ENCODE measurements around the gene NCOA3. TPM values are rescaled to one million over a fixed set of nuclear protein-coding genes. Genes with fewer than 3 reads are reported as not detected.
A peak's percentile ranks its signal among the peaks of the same experiment; 100 is the strongest.
"Not testable (repeated sequence)": the region's sequence is repeated elsewhere in the genome, so short reads cannot be mapped to it uniquely, and the experiment has no call there.

Gene NCOA3
- total RNA-seq, 1 donor from 2014 or later: 37.3 TPM

DNA sequence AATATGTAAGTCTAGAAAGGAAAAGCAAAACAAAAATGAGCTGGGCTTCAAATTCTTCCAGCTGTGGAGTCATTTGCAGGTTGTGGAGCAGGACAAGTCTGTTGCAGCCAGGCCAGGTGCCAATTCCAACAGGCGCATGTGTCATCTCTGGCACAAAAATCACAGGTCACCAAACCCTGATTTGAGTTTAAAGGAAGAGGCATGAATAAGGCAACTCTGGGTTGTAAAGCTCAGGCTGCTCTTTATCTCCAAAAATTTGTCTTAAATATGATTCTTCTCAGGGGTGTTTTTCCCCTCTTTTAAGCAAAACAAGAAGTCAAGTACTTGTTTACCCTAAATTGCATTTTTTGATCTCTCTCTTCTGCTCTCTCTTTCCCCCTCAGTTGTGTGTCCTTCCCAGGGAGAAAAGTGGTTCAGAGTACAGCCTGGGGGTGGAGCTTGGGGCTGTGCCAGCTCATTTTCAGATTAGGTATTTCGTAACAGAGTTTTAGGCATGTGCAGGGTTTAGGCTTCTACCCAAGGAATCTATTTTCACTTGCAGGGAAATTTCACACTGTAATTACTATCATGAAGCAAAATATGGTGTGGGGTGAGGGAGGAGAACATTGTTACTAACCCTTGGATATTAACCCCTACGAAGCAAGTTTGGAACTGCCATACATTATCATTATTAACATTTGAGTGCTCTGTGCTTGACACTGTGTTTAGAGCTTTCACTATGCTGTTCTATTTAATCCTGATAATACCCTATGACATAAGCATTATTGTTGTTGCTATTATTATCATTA, 8.3 kb upstream of the NCOA3 start:
- no peaks in the 10 kb centered on the region for H3K27me3 Mint-ChIP-seq
- H3K4me1 Mint-ChIP-seq (ENCODE audit: unreplicated experiment): peaks cover 15% of the 10 kb centered on the region
- H3K36me3 Mint-ChIP-seq: no peaks in the 10 kb centered on the region
- H3K4me3 Mint-ChIP-seq: peak overlapping the region; percentile 63
- DNase-seq (ENCODE audit: extremely low spot score, unreplicated experiment): no peak
- no peaks in the 10 kb centered on the region for H3K9me3 Mint-ChIP-seq
- TF ChIP-seq, protein P1, sequence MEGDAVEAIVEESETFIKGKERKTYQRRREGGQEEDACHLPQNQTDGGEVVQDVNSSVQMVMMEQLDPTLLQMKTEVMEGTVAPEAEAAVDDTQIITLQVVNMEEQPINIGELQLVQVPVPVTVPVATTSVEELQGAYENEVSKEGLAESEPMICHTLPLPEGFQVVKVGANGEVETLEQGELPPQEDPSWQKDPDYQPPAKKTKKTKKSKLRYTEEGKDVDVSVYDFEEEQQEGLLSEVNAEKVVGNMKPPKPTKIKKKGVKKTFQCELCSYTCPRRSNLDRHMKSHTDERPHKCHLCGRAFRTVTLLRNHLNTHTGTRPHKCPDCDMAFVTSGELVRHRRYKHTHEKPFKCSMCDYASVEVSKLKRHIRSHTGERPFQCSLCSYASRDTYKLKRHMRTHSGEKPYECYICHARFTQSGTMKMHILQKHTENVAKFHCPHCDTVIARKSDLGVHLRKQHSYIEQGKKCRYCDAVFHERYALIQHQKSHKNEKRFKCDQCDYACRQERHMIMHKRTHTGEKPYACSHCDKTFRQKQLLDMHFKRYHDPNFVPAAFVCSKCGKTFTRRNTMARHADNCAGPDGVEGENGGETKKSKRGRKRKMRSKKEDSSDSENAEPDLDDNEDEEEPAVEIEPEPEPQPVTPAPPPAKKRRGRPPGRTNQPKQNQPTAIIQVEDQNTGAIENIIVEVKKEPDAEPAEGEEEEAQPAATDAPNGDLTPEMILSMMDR (conservative IDR thresholded peaks at IDR 0.05): no peak
- peak overlapping the region; percentile 88 for H3K27ac Mint-ChIP-seq

DNA sequence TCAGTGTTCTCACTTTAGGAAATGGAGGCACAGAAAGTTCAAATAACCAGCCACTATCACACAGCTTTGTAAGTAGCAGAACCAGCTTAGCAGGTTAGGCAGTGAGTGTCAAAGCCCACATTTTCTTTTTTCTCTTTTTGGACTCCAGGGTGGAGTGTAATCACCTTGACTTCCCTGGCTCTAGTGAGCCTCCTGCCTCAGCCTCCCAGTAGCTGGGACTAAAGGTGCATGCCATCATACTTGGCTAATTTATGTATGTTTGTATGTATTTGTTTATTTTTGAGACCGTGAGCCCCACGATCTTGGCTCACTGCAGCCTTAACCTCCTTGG, 7.8 kb upstream of the NCOA3 start:
- H3K4me3 Mint-ChIP-seq: peak overlapping the region; percentile 63
- no peak for DNase-seq (ENCODE audit: extremely low spot score, unreplicated experiment)
- H3K27ac Mint-ChIP-seq: peak overlapping the region; percentile 88
- H3K27me3 Mint-ChIP-seq: no peaks in the 10 kb centered on the region
- peaks cover 17% of the 10 kb centered on the region for H3K4me1 Mint-ChIP-seq (ENCODE audit: unreplicated experiment)
- no peaks in the 10 kb centered on the region for H3K36me3 Mint-ChIP-seq
- H3K9me3 Mint-ChIP-seq: no peaks in the 10 kb centered on the region
- TF ChIP-seq, protein P1 (conservative IDR thresholded peaks at IDR 0.05): no peak

DNA sequence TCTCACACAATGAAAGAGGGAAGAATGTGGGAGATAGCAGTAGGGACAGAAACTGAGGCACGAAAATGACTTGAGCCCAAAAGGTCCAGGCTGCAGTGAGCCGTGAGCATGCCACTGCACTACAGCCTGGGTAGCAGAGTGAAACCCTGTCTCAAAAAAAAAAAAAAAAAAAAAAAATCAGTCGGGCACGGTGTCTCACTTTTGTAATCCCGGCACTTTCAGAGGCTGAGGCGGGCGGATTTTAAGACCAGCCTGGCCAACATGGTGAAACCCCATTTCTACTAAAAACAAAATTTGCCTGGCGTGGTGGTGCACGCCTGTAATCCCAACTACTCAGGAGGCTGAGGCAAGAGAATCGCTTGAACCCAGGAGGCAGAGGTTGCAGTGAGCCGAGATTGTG, 7.1 kb upstream of the NCOA3 start:
- not testable (repeated sequence) for H3K27me3 Mint-ChIP-seq; H3K4me3 Mint-ChIP-seq; H3K27ac Mint-ChIP-seq; H3K9me3 Mint-ChIP-seq; H3K36me3 Mint-ChIP-seq; DNase-seq (ENCODE audit: extremely low spot score, unreplicated experiment)
- H3K4me1 Mint-ChIP-seq (ENCODE audit: unreplicated experiment): peaks cover 17% of the 10 kb centered on the region

DNA sequence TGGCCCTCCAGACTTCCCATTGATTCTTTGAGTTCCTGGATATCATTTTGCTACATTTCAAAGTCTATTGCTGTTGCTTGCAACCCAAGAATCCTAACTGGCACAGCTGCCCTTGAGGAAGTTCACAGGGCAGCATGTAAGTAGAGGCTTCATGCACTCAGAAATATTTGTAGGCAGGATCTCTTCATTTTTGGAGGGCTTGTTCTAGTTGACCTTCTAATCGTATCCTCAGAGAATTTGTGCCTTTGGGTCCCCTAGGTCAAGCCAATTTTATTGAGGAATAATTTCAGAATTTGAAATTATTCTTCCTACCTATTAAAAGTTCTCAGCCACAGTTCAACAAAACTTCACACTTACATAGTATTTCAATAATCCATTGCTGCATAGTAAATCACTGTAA, 5.6 kb upstream of the NCOA3 start:
- Mint-ChIP-seq H3K9me3 (no peaks in the 10 kb centered on the region), H3K36me3 (no peaks in the 10 kb centered on the region), H3K4me1 (ENCODE audit: unreplicated experiment) (peaks cover 24% of the 10 kb centered on the region), H3K27ac (no peak overlapping the region), H3K4me3 (no peak overlapping the region), H3K27me3 (no peaks in the 10 kb centered on the region)
- TF ChIP-seq, protein P1 (conservative IDR thresholded peaks at IDR 0.05): no peak
- no peak for DNase-seq (ENCODE audit: extremely low spot score, unreplicated experiment)

DNA sequence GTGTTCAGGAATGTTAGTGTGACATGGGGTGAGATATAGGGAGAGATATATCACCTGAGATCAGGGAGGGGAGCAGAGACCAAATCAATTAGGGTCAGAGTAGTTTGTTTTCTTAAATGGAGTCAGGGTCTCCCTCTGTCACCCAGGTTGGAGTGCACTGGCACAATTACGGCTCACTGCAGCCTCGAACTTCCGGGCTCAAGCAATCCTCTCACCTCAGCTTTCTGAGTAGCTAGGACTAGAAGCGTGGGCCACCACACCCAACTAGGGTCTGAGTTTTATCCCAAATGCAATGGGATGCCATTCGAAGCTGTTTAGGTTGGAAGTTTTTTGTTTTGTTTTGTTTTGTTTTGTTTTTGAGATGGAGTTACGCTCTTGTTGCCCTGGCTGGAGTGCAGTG, 3.1 kb upstream of the NCOA3 start:
- H3K36me3 Mint-ChIP-seq: no peaks in the 10 kb centered on the region
- peak overlapping the region; percentile 69 for H3K4me3 Mint-ChIP-seq
- H3K27me3 Mint-ChIP-seq: no peaks in the 10 kb centered on the region
- H3K9me3 Mint-ChIP-seq: no peaks in the 10 kb centered on the region
- H3K4me1 Mint-ChIP-seq (ENCODE audit: unreplicated experiment): peaks cover 22% of the 10 kb centered on the region
- TF ChIP-seq, protein P1 (conservative IDR thresholded peaks at IDR 0.05): no peak
- no peak for DNase-seq (ENCODE audit: extremely low spot score, unreplicated experiment)
- H3K27ac Mint-ChIP-seq: peak overlapping the region; percentile 53

DNA sequence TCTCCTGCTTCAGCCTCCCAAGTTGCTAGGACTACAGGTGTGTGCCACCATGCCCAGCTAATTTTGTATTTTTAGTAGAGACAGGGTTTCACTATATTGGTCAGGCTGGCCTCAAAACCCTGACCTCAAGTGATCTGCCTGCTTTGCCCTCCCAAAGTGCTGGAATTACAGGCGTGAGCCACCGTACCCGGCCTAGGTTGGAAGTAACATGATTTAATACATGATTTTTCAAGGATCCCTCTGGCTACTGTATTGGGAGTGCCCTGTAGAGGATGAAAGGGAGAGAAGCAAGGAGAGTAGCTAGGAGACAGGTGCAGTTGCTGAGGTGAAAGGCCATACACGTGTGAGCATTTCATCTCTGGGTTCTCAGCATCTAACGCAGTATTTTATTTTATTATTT, 2.6 kb upstream of the NCOA3 start:
- Mint-ChIP-seq H3K4me1 (ENCODE audit: unreplicated experiment) (peaks cover 22% of the 10 kb centered on the region), H3K4me3 (no peak overlapping the region), H3K27ac (no peak overlapping the region), H3K9me3 (no peaks in the 10 kb centered on the region), H3K36me3 (no peaks in the 10 kb centered on the region), H3K27me3 (no peaks in the 10 kb centered on the region)
- TF ChIP-seq, protein P1 (conservative IDR thresholded peaks at IDR 0.05): no peak
- DNase-seq (ENCODE audit: extremely low spot score, unreplicated experiment): no peak

DNA sequence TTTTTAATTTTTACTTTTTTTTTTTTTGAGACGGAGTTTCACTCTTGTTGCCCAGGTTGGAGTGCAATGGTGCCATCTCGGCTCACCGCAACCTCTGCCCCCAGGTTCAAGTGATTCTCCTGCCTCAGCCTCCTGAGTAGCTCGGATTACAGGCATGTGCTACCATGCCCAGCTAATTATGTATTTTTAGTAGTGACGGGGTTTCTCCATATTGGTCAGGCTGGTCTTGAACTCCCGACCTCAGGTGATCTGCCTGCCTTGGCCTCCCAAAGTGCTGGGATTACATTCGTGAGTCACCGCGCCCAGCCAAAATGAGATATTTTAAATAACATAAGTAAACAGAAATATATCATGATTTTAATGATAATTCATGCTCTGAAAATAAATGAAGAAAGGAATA, 1.6 kb upstream of the NCOA3 start:
- Mint-ChIP-seq H3K4me1 (ENCODE audit: unreplicated experiment) (peaks cover 22% of the 10 kb centered on the region), H3K27ac (peak overlapping the region; percentile 93), H3K4me3 (peak overlapping the region; percentile 99)
- not testable (repeated sequence) for DNase-seq (ENCODE audit: extremely low spot score, unreplicated experiment); H3K27me3 Mint-ChIP-seq; H3K36me3 Mint-ChIP-seq; H3K9me3 Mint-ChIP-seq

Measured in type B pancreatic cell (in vitro differentiated cells).